C4-2B (cell line): ENCODE data around the gene CACHD1.

ENCODE experiments used
- H3K27ac ChIP-seq: fragments of 450-650 bp; 2 replicates; pipeline ENCODE4 v1.5.1; 2017
- ZFX ChIP-seq: fragments of 450-650 bp; IDR thresholded peaks from 2 replicates; pipeline ENCODE4 v1.6.1; 2017
- TF ChIP-seq, protein P1 (sequence below): fragments of 450-650 bp; conservative IDR thresholded peaks from 2 replicates; pipeline ENCODE4 v1.5.1; 2017; ENCODE audit warnings: mild to moderate bottlenecking

CACHD1 gene

GRCh38 chr1:64655861-64656260, 185.9 kb downstream of the CACHD1 start:
- TF ChIP-seq, protein P1, sequence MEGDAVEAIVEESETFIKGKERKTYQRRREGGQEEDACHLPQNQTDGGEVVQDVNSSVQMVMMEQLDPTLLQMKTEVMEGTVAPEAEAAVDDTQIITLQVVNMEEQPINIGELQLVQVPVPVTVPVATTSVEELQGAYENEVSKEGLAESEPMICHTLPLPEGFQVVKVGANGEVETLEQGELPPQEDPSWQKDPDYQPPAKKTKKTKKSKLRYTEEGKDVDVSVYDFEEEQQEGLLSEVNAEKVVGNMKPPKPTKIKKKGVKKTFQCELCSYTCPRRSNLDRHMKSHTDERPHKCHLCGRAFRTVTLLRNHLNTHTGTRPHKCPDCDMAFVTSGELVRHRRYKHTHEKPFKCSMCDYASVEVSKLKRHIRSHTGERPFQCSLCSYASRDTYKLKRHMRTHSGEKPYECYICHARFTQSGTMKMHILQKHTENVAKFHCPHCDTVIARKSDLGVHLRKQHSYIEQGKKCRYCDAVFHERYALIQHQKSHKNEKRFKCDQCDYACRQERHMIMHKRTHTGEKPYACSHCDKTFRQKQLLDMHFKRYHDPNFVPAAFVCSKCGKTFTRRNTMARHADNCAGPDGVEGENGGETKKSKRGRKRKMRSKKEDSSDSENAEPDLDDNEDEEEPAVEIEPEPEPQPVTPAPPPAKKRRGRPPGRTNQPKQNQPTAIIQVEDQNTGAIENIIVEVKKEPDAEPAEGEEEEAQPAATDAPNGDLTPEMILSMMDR: no peak
- no peak for TF ChIP-seq ZFX
- H3K27ac ChIP-seq: no peak overlapping the region

DNA sequence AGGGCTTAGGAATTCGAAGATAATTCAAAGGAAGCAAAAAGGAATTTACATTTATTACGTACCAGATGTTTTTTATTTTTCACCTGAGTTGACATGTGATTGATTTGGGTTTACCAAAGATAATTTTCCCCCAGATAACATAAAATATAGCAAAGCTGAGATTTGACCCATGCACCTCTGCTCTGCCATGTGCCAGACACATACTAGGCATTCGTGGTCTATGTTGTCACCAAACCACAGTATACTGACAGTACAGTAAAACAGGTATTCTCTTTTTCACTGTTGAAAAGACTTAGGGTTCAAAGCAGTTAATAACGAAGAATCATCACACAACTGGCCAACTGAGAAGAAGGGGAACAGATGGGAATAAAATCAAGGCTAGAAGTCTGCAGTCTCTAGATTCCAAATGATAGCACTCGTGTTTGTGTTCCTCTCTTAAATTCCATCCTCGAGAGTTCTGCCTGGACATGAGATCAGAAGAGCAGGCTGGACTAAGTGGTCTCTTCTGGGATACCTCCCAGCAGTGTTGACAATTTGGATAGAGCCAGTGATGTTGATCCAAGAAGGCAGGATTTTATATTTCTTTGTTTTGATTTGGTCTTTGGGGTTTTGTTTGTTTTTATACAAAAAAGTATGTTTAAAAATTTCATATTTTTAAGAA, 189.7 kb downstream of the CACHD1 start:
- TF ChIP-seq, protein P1: no peak
- TF ChIP-seq ZFX: no peak
- no peak overlapping the region for H3K27ac ChIP-seq

GRCh38 chr1:64663668-64664067, 193.7 kb downstream of the CACHD1 start:
- no peak overlapping the region for H3K27ac ChIP-seq
- TF ChIP-seq, protein P1: peak; percentile 30; the same call in 1 of the 2 replicates
- TF ChIP-seq ZFX: no peak

- H3K27ac ChIP-seq: no peak overlapping the region
- TF ChIP-seq, protein P1: no peak
Measured at GRCh38 chr1:64664299-64664698, 194.4 kb downstream of the CACHD1 start.

DNA sequence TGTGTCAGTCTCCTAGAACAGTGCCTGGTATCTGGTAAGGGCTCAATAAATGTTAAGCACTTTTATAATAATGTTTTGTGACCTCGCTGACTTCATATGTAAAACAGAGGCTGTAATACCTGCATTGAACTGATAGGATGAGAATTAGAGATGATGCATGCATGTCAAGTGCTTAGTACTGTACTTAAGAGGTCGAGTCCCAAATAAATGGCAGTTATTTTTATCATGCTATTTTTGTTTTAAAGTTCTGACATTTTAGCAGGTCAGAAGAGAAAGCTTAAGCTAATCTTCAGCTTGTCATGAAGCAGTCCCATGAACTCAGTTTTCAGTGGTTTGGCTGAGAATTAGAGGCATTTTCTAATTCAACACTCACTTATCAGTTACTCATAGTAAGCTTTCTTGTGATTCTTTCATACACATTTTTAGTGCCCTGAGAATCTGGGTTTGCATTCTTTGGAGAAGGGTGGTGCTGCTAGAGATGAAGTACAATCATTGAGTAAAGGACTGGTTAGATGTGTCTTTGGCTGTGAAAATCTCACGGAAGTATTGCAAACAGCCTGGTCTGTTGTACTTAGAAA, 199.3 kb downstream of the CACHD1 start:
- no peak for TF ChIP-seq ZFX
- TF ChIP-seq, protein P1: no peak

GRCh38 chr1:64675718-64676345, 205.9 kb downstream of the CACHD1 start:
- TF ChIP-seq ZFX: no peak
- TF ChIP-seq, protein P1: peak; percentile 74
- no peak overlapping the region for H3K27ac ChIP-seq

More for the DNA sequence above, 199.3 kb downstream of the CACHD1 start:
- no peak overlapping the region for H3K27ac ChIP-seq

GRCh38 chr1:64676386-64676785, 206.5 kb downstream of the CACHD1 start:
- no peak for TF ChIP-seq ZFX
- TF ChIP-seq, protein P1: no peak
- H3K27ac ChIP-seq: no peak overlapping the region
